H1 (cell line): ENCODE data around the gene RILPL2.

Source experiments
- CREB1 ChIP-seq: IDR thresholded peaks from 2 replicates; pipeline ENCODE4 v1.6.1; 2012; ENCODE audit warnings: inconsistent platforms
- TF ChIP-seq, protein P1 (sequence below): IDR thresholded peaks from 2 replicates; pipeline ENCODE4 v1.6.1; 2012; ENCODE audit warnings: low read length, inconsistent platforms

DNA sequence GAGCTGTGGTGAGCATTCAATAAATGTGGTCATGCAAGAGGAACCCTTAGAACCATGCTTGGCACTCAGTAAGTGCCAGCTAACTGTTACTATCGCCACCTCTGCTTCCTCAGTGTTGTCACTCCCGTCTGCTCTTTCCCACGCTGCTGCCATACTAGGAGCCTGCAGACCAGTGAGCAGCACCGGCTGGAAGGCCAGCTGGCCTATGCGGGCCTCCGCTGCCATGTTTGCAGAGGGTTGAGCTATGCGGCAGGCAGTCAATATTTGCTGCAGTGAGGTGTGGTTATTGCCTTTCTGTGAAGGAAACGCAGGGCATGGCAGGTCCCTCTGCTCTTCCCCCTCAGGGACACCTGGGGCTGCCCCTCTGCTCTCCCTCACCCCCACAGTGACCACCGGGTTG is 39.5 kb downstream of the RILPL2 start:
- no peak for TF ChIP-seq CREB1
- TF ChIP-seq, protein P1, sequence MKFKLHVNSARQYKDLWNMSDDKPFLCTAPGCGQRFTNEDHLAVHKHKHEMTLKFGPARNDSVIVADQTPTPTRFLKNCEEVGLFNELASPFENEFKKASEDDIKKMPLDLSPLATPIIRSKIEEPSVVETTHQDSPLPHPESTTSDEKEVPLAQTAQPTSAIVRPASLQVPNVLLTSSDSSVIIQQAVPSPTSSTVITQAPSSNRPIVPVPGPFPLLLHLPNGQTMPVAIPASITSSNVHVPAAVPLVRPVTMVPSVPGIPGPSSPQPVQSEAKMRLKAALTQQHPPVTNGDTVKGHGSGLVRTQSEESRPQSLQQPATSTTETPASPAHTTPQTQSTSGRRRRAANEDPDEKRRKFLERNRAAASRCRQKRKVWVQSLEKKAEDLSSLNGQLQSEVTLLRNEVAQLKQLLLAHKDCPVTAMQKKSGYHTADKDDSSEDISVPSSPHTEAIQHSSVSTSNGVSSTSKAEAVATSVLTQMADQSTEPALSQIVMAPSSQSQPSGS, result no peak
